ENCODE measurements around the gene ARF5.

DNA sequence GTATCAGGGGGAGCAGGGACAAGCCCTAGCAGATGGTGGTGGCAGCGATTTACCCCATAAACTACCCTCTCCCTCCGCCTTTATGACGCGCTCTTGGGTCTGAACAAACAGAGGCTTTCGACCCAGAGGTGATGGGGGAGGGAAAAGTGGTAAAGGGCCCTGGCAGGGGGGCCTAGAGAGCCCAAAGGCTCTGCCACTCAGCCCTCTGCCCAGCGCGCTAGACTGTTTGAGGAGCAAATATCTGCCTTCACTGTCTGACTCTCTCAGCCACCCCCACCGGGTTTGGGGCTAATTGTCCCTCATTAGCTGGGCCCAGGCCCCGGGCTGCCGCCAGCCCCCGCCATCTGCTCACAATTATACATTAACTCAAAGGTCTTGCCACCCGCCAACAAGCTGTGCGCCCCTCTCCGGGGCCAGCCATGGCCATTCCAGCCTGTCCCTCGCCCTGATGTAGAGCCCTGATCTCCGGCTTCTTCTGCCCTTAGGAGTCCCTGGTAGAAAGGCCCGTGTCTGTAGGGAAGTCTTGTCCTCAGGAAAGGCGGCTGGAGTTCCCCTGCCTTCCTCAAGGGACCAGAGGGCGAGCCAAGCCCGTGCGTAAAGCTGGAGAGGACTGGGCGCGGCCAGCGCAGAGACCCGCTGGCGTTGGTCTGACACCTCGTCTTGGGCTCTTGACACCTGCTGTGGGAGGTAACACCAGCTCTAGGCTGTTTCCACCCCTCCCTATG, 31.6 kb downstream of the ARF5 start:
- TF ChIP-seq, protein P1, sequence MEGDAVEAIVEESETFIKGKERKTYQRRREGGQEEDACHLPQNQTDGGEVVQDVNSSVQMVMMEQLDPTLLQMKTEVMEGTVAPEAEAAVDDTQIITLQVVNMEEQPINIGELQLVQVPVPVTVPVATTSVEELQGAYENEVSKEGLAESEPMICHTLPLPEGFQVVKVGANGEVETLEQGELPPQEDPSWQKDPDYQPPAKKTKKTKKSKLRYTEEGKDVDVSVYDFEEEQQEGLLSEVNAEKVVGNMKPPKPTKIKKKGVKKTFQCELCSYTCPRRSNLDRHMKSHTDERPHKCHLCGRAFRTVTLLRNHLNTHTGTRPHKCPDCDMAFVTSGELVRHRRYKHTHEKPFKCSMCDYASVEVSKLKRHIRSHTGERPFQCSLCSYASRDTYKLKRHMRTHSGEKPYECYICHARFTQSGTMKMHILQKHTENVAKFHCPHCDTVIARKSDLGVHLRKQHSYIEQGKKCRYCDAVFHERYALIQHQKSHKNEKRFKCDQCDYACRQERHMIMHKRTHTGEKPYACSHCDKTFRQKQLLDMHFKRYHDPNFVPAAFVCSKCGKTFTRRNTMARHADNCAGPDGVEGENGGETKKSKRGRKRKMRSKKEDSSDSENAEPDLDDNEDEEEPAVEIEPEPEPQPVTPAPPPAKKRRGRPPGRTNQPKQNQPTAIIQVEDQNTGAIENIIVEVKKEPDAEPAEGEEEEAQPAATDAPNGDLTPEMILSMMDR (IDR thresholded peaks at IDR 0.05): no peak
- no peak for TF ChIP-seq POLR2A (IDR thresholded peaks at IDR 0.05)

All from right lobe of liver (tissue), 4 donors.